ENCODE data around the gene HNRNPDL. TPM values are rescaled to one million over a fixed set of nuclear protein-coding genes. Genes with fewer than 3 reads are reported as not detected.

HNRNPDL gene
- total RNA-seq, 2 experiments from 2014 or later = 317 to 343 TPM

DNA sequence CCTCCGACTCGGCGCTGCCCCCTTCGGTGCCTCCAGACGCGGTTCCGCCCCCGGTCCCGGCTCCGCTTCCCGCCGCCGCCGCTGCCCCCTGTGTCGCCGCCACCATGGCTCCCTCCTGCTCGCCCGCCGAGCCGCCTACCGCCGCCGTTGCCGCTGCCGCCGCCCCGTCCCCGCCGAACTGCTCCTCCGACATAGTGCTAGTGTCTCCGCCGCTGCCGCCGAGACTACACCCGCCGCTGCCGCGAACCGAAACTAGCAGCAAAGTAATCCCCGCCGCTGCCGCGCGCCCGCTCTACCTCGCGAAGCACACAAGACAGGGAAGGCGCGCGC lies 56.8 kb downstream of the HNRNPDL start:
- CTCF ChIA-PET = interaction anchor here (1.4 to 4.6 kb wide), 4 partner anchors 13 to 58 kb away, joined by 5 to 23 read pairs (median 14); partner anchors contain the start of gene HNRNPDL
- Mint-ChIP-seq H3K9me3 (ENCODE audit: low read depth) (no peaks in the 10 kb centered on the region), H3K27ac (peak overlapping the region; percentile 100), H3K36me3 (peaks cover 70% of the 10 kb centered on the region), H3K4me1 (peaks cover 43% of the 10 kb centered on the region), H3K4me3 (peak overlapping the region; percentile 94), H3K27me3 (no peaks in the 10 kb centered on the region)
- DNase-seq (no peak), ATAC-seq (peak; percentile 31)

Other genes with a start within 250 kb of the HNRNPDL start
- 100 to 1,000 TPM; 385 to 421 TPM for gene HNRNPD, start 56.5 kb downstream of the HNRNPDL start, total RNA-seq
- gene ENOPH1, start 128 bp upstream of the HNRNPDL start, total RNA-seq = 10 to 100 TPM; 40.6 to 46.6 TPM
- not detected for gene TMEM150C, start 131.5 kb upstream of the HNRNPDL start, total RNA-seq

Measured in activated CD8-positive, alpha-beta memory T cell treated with anti-CD3 and anti-CD28 coated beads, Interleukin-2, amount 10 ng/mL, durations not matched to agents 7 days and 5 days (primary cell).